Activated T-cell treated with anti-CD3 and anti-CD28 coated beads, Interleukin-2, amount 50 U/mL, for 24 hours (primary cell): ENCODE data around the gene AGAP3.

Source experiments
- DNase-seq: peaks from one replicate; pipeline ENCODE4 v3.0.0-alpha.2; 2020
- H3K27ac Mint-ChIP-seq: 2 replicates; pipeline ENCODE4 v1.8.0; 2020; ENCODE audit warnings: mild to moderate bottlenecking, mixed read lengths
- H3K27me3 Mint-ChIP-seq: 2 replicates; pipeline ENCODE4 v1.8.0; 2020; ENCODE audit warnings: mixed read lengths
- H3K36me3 Mint-ChIP-seq: 2 replicates; pipeline ENCODE4 v1.8.0; 2020; ENCODE audit warnings: low read depth, mixed read lengths
- H3K4me1 Mint-ChIP-seq: 2 replicates; pipeline ENCODE4 v1.8.0; 2020; ENCODE audit warnings: low read depth, mixed read lengths
- H3K4me3 Mint-ChIP-seq: 2 replicates; pipeline ENCODE4 v1.8.0; 2020; ENCODE audit warnings: mild to moderate bottlenecking, moderate library complexity, mixed read lengths
- H3K9me3 Mint-ChIP-seq: 2 replicates; pipeline ENCODE4 v1.8.0; 2020; ENCODE audit warnings: mixed read lengths

AGAP3 gene

DNA sequence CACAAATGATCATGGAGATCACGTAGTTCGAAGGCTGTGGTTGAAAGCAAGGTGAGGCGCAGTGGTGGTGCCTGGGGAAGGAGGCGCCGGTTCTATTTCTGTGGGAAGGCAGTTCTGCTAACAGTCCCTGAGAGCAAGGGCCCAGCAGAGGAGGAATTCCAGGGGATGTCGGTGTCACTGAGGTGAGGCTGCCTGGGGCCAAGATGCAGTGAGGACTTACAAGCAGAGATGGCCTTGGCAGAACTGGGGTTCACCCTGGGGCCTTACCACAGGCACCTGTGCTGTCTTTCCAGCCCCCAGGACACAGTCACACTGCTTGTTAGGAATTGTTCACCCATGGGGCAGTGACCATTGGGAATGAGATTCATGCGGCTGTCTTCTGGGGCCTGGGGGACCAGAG lies 54.6 kb downstream of the AGAP3 start:
- no peak overlapping the region for H3K4me3 Mint-ChIP-seq
- no peaks in the 10 kb centered on the region for H3K4me1 Mint-ChIP-seq
- H3K36me3 Mint-ChIP-seq: peaks cover 49% of the 10 kb centered on the region
- H3K9me3 Mint-ChIP-seq: no peaks in the 10 kb centered on the region
- no peaks in the 10 kb centered on the region for H3K27me3 Mint-ChIP-seq
- peak; percentile 11 for DNase-seq
- H3K27ac Mint-ChIP-seq: no peak overlapping the region

DNA sequence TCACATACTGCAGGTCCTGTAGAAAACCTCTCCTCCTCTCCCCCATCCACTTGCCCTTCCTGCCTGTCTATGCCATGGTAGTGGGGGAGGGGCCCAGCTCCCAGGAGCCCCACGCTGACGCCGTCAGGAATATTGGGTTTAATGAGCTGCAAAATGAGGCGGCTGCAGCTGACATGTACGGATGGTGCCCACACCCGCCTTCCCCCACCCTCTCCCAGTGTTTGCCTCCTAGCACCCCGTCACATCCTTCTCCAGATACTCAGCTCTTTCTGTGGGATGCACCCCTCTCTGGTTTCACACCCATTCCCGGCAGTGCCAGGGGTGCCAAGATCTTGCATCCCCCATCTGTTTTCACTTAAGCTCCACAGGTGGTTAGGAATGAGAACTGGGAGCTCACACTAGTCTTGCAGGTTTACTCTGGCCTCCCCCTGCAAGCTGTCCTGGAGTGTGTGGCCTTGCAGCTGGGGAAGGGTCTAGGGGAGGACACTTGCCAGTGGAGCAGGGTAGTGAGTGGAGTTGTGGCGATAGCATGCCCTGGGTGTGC lies 55.1 kb downstream of the AGAP3 start:
- H3K4me3 Mint-ChIP-seq: no peak overlapping the region
- H3K36me3 Mint-ChIP-seq: peaks cover 44% of the 10 kb centered on the region
- H3K27ac Mint-ChIP-seq: no peak overlapping the region
- DNase-seq: peak; percentile 12
- no peaks in the 10 kb centered on the region for H3K9me3 Mint-ChIP-seq
- H3K27me3 Mint-ChIP-seq: no peaks in the 10 kb centered on the region
- no peaks in the 10 kb centered on the region for H3K4me1 Mint-ChIP-seq

DNA sequence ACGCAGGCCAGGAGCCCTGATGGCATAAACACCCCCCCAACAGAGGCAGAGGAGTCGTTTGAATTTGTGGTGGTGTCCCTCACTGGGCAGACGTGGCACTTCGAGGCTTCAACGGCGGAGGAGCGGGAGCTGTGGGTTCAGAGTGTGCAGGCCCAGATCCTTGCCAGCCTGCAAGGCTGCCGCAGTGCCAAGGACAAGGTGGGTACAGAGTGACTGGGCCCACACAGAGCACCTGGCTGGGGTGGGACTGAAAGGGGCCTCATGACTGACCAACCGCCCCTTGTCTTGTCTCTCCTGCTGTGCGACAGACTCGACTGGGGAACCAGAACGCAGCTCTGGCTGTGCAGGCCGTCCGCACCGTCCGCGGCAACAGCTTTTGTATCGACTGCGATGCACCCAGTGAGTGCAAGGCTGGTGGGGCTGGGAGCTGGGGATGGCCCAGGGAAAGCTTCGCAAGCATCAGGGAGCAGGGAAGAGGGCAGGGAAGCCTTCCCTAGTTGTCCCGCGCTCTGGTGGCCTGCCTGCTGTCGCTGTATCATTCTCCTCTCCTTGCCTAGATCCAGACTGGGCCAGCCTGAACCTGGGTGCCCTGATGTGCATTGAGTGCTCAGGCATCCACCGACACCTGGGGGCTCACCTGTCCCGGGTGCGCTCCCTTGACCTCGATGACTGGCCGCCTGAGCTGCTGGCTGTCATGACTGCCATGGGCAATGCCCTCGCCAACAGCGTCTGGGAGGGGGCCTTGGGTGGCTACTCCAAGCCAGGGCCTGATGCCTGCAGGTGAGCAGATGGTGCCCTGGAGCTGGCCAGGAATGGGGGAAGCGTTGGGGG lies 55.8 kb downstream of the AGAP3 start:
- peaks cover 40% of the 10 kb centered on the region for H3K36me3 Mint-ChIP-seq
- H3K9me3 Mint-ChIP-seq: no peaks in the 10 kb centered on the region
- H3K4me3 Mint-ChIP-seq: no peak overlapping the region
- peak; percentile 6 for DNase-seq
- H3K4me1 Mint-ChIP-seq: no peaks in the 10 kb centered on the region
- no peaks in the 10 kb centered on the region for H3K27me3 Mint-ChIP-seq
- peak overlapping the region; percentile 33 for H3K27ac Mint-ChIP-seq

DNA sequence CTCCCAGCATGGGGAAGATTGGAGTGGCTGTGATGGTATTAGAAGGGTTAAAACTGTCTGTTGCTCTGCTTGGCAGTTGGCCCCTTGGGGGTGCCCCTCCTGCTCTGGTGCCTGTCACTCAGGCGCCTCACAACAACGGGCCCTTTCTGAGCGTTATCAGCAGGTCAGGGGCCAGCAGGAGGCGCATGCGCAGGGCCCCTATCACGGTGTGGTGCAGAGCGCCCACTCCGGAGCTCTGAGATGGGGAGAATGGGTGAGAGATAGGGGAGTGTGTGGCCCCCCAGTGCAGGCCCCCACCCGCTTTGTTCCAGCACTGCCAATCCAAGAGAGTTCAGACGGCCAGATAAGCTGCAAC lies 56.4 kb downstream of the AGAP3 start:
- H3K36me3 Mint-ChIP-seq: peaks cover 40% of the 10 kb centered on the region
- no peaks in the 10 kb centered on the region for H3K9me3 Mint-ChIP-seq
- DNase-seq: peak; percentile 22
- no peaks in the 10 kb centered on the region for H3K4me1 Mint-ChIP-seq
- no peaks in the 10 kb centered on the region for H3K27me3 Mint-ChIP-seq
- no peak overlapping the region for H3K27ac Mint-ChIP-seq
- no peak overlapping the region for H3K4me3 Mint-ChIP-seq

DNA sequence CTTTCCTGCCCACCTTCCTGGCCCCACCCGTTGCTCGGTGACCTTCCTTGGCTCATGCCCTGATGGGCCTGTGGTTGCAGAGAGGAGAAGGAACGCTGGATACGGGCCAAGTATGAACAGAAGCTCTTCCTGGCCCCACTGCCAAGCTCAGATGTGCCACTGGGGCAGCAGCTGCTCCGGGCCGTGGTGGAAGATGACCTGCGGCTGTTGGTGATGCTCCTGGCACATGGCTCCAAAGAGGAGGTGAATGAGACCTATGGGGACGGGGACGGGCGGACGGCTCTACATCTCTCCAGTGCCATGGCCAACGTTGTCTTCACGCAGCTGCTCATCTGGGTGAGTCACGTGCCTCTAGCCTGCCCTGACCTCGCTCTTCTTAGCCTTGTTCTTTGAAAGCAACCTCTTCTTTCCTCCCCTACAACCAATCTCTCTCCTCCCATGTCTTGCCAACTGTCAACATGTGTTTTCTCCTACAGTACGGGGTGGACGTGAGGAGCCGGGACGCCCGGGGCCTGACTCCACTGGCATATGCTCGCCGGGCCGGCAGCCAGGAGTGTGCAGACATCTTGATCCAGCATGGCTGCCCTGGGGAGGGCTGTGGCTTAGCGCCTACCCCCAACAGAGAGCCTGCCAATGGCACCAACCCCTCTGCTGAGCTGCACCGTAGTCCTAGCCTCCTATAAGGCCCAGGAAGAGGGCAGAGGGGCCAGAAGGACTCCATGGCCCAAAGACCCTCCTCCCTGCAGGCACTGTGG lies 57.2 kb downstream of the AGAP3 start:
- Mint-ChIP-seq H3K27me3 (peaks cover 3% of the 10 kb centered on the region), H3K4me1 (no peaks in the 10 kb centered on the region), H3K9me3 (no peaks in the 10 kb centered on the region), H3K36me3 (peaks cover 40% of the 10 kb centered on the region), H3K27ac (no peak overlapping the region), H3K4me3 (no peak overlapping the region)
- DNase-seq: peak; percentile 15

DNA sequence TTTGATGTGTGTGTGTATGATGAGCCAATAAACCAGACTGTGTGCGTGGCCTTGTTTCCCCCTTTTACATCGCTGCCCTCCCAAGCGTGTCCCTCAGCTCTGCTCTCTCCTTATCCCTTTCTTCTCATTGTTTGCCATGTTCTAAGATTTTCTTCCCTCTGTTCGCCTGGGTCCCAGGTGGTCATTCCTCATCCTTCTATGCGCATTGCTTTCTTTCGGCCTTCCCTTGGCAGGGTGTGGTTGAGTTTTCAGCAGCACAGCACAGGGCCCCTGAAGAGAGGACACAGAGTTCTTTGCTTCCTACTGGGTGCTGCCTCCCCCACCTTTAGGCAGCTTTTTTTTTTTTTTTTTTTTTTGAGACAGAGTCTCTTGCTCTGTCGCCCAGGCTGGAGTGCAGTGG lies 58.1 kb downstream of the AGAP3 start:
- no peak for DNase-seq
- Mint-ChIP-seq H3K4me3 (no peak overlapping the region), H3K27me3 (peaks cover 11% of the 10 kb centered on the region), H3K9me3 (no peaks in the 10 kb centered on the region), H3K36me3 (peaks cover 40% of the 10 kb centered on the region), H3K4me1 (no peaks in the 10 kb centered on the region), H3K27ac (no peak overlapping the region)

DNA sequence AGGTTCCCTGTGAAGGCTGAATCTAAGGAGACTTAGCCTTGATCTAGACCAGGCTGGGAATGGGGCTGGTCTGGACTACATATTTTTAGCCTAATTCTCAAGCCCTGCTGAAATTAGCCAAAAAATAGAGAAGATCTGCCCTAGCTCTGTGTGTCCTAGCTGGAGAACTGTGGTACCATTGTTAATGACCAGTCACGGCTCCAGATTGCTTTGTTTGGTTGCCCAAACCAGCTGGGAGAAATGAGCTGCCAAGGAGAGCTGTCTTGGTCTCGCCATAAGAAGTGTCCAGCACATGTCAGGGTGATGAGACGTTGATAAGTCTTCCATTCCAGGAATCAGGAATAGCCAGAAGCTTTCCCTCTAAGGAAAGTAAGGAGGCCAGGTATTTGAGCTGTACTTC lies 60.5 kb downstream of the AGAP3 start:
- H3K4me3 Mint-ChIP-seq: no peak overlapping the region
- H3K4me1 Mint-ChIP-seq: no peaks in the 10 kb centered on the region
- peaks cover 25% of the 10 kb centered on the region for H3K36me3 Mint-ChIP-seq
- H3K9me3 Mint-ChIP-seq: no peaks in the 10 kb centered on the region
- no peak overlapping the region for H3K27ac Mint-ChIP-seq
- peak; percentile 17 for DNase-seq
- H3K27me3 Mint-ChIP-seq: peaks cover 19% of the 10 kb centered on the region

DNA sequence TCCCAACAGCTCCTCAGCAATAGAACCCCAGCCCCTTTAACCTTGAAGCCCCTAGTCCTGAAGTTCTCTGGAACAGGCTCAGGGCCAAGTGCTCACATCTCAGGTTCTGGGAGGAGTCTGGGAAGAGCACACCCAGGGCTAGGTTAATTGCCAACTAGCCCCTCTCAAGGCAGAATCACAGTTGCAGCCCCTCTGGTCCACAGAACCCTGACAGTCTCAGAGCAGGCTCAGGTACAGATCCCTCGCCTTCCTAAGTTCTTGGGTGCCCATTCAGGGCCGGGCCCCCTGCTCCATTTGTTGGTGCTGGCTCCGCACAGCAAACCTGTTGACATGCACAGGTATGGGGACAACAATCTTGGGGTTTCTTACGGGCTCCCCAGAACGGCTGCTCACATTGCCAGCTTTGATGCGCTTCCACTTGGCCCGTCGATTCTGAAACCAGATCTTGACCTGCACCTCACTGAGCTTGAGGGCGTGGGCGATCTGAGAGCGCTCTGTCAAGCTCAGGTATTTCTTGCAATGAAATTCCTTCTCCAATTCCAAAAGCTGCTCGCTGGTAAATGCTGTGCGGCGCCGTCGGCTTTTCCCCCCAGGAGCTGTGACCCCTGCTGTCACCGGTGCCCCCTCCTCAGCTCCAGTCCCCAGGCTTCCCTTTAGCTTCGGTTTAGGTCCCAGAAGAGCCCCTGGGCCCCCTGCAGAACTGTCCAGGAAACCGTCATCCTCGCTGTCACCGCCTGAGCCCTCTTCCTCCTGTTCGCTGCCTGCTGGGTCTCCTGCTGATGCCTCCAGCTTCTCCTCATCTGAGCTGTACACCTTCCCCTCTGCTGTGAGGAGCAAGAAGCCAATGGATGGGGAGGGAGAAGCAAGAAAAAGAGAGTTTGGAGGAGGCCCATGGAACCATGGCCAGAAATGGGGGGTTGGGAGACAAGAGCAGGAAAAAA lies 62.3 kb downstream of the AGAP3 start:
- H3K36me3 Mint-ChIP-seq: peaks cover 9% of the 10 kb centered on the region

DNA sequence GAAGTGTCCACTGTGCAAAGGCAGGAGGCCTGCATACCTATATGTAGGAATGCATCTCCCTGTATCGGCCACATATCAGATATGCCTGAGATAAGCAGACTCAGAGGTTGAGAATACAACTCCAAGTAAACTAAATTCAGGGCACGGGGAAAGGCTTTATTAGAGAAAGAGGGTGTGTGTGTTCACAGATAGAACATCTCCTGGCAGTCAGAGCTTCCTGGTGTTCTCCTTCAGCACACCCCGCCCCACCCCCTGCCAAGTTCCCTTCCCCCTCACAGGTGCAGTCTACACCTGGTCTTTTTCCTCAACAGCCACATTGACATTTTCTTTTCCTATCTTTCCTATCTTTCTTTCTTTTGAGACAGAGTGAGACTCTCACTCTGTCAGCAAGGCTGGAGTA lies 64.1 kb downstream of the AGAP3 start:
- no peak overlapping the region for H3K27ac Mint-ChIP-seq
- H3K27me3 Mint-ChIP-seq: peaks cover 29% of the 10 kb centered on the region
- no peak for DNase-seq
- no peaks in the 10 kb centered on the region for H3K9me3 Mint-ChIP-seq
- H3K4me1 Mint-ChIP-seq: no peaks in the 10 kb centered on the region
- H3K4me3 Mint-ChIP-seq: no peak overlapping the region
- H3K36me3 Mint-ChIP-seq: no peaks in the 10 kb centered on the region

More for the DNA sequence above, 62.3 kb downstream of the AGAP3 start:
- H3K4me1 Mint-ChIP-seq: no peaks in the 10 kb centered on the region
- no peak overlapping the region for H3K27ac Mint-ChIP-seq
- DNase-seq: peak; percentile 14
- peaks cover 19% of the 10 kb centered on the region for H3K27me3 Mint-ChIP-seq
- H3K4me3 Mint-ChIP-seq: no peak overlapping the region
- H3K9me3 Mint-ChIP-seq: no peaks in the 10 kb centered on the region

DNA sequence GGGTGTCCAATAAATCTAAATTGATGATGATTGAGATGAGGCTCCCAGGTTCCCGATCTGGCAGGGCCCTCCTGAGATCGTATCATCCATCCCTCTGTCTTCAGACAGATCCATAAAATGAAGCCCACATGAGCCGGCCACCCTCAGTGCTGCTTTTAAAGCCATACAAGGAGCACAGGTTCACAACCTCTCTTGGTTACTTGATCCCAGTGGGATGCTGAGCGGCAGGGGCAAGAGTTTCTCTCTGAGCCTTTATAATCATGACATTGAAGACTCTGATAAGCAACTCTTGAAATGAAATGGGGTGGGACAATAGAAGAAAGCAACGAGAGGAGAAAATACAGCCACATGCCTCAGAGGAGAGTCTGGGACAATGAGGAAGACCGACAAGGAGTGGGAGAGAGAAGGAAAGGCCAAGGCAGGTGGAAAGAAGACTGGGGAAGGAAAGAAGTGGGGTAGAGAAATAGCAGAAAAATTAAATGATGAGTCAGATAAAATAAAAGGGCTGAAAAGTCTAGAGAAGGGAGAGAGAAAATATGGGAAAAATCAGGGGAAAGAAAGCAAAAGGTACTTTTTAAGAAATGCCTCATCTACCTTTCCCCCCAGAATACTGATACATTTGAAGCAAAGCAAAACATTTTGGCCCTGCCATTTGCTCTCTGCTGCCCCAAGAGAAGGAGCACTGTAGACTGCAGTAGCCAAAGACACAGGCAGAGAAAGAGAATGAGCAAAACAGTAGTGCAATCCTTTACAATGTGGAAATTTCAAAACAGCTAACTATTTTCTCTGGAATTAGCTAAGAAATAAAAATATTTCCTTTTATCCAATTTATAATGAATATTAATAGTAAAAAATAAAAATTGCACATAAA lies 66.6 kb downstream of the AGAP3 start:
- Mint-ChIP-seq H3K4me3 (no peak overlapping the region), H3K27ac (no peak overlapping the region), H3K36me3 (no peaks in the 10 kb centered on the region), H3K27me3 (peaks cover 44% of the 10 kb centered on the region), H3K9me3 (no peaks in the 10 kb centered on the region), H3K4me1 (no peaks in the 10 kb centered on the region)
- no peak for DNase-seq

DNA sequence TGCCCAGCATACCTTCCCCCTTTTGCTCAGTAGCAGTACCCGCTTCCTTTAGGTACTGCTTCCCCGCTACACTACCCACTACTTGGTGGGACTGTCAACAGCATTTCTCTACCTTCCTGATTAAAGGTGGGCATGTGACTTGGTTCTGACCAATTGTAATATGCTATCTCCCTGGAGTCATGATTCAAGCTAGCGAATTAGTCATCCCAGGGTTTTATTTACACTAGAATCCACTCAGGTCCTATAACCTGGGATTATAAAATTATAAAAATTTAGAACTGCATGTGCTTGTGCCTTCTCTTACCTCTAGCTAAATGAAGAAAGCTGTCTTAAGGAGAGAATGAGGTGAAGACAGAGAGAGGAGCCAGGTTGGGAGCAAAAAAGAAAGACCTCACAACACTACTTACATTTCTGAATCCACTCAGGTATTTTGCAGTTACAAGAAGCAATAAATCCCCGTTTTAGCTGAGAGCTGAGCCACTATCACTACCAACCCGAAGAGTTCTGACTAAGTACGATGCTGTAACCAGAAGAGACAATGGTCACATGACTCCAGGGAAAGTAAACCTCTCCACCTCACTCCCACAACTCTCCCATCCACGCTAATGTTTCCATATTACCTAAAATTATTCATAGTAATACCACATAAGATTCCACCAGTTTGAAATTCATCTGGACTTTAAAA lies 71.5 kb downstream of the AGAP3 start:
- DNase-seq: no peak
- H3K4me3 Mint-ChIP-seq: no peak overlapping the region
- H3K27ac Mint-ChIP-seq: no peak overlapping the region
- no peaks in the 10 kb centered on the region for H3K36me3 Mint-ChIP-seq
- peaks cover 28% of the 10 kb centered on the region for H3K27me3 Mint-ChIP-seq
- H3K9me3 Mint-ChIP-seq: no peaks in the 10 kb centered on the region
- H3K4me1 Mint-ChIP-seq: no peaks in the 10 kb centered on the region

DNA sequence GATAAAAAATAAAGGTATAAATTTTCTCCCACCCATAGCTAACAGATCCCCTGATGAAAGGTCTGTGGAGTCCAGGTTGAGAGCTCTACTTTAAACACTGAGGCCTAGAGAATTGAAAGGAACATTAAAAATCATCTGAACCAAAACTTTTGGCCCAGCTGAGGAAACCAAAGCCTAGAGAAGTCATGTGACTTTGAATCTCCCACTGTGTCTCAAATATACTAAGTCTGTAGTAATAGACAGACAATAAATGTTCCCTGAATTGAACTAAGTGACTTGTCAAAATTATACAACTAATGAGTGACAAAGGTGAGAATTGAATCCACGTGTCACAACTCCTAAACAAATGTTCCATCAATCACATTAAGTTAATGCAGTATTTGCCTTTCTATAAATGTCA lies 75.5 kb downstream of the AGAP3 start:
- H3K4me1 Mint-ChIP-seq: peaks cover 4% of the 10 kb centered on the region
- no peak for DNase-seq

DNA sequence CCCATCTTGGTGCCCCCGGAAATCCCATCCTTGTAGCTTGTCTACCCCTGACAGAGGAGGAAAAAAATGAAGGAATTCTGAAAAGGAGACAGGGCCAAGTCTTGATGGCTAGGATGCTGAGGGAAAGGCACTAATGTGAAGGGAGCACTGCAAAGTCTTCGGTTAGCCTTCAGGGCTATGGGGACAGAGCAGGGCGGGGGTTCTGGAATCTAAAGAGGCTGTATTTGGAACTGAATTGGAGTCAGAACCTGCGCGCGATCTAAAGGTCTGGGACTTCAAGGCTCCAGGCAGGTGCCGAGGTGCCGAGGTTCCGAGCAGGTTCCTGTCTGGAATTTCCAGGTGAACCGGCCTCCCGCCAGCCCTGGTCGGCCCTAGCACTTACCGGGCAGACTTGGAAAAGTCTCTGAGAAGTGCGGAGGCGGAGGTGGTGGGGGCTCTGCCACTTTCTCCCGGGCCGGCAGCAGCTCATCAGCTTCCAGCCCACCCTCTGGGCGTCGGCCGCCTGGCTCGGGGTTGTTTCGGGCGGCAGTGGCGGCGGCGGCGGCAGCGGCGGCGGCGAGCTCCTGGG lies 80.4 kb downstream of the AGAP3 start:
- Mint-ChIP-seq H3K27me3 (peaks cover 31% of the 10 kb centered on the region), H3K36me3 (no peaks in the 10 kb centered on the region), H3K4me1 (peaks cover 6% of the 10 kb centered on the region), H3K9me3 (no peaks in the 10 kb centered on the region), H3K27ac (no peak overlapping the region), H3K4me3 (peak overlapping the region; percentile 32)
- DNase-seq: no peak

More for the DNA sequence above, 75.5 kb downstream of the AGAP3 start:
- Mint-ChIP-seq H3K27ac (no peak overlapping the region), H3K36me3 (no peaks in the 10 kb centered on the region), H3K9me3 (no peaks in the 10 kb centered on the region), H3K4me3 (no peak overlapping the region), H3K27me3 (peaks cover 8% of the 10 kb centered on the region)
